GM18502 (cell line): Measurements from ENCODE around the gene RAB10.
"Not testable (repeated sequence)": the region's sequence is repeated elsewhere in the genome, so short reads cannot be mapped to it uniquely, and the experiment has no call there.

Experiments used
- ATAC-seq: cut with Tn5 transposase; IDR thresholded peaks from one replicate; pipeline ENCODE4 v1.9.1; 2021; ENCODE audit warnings: mild to moderate bottlenecking; ENCODE audit not compliant: unreplicated experiment, poor library complexity

The RAB10 gene

GRCh38 chr2:26054598-26055348, 20.9 kb downstream of the RAB10 start:
- no peak for ATAC-seq

- no peak for ATAC-seq
Measured at GRCh38 chr2:26058390-26058789, 24.5 kb downstream of the RAB10 start.

GRCh38 chr2:26059542-26059941, 25.7 kb downstream of the RAB10 start:
- ATAC-seq = no peak

GRCh38 chr2:26061539-26061938, 27.7 kb downstream of the RAB10 start:
- ATAC-seq = no peak

- no peak for ATAC-seq
Measured at GRCh38 chr2:26064846-26065245, 31.0 kb downstream of the RAB10 start.

- no peak for ATAC-seq
Measured at GRCh38 chr2:26067186-26067974, 33.5 kb downstream of the RAB10 start.

- no peak for ATAC-seq
Measured at GRCh38 chr2:26067980-26068507, 34.2 kb downstream of the RAB10 start.

- peak; percentile 89 for ATAC-seq
Measured at GRCh38 chr2:26068602-26069298, 34.9 kb downstream of the RAB10 start.

GRCh38 chr2:26070730-26071129, 36.8 kb downstream of the RAB10 start:
- no peak for ATAC-seq

GRCh38 chr2:26072925-26073768, 39.3 kb downstream of the RAB10 start:
- no peak for ATAC-seq

GRCh38 chr2:26073830-26074229, 39.9 kb downstream of the RAB10 start:
- no peak for ATAC-seq

- no peak for ATAC-seq
Measured at GRCh38 chr2:26074676-26075075, 40.8 kb downstream of the RAB10 start.

GRCh38 chr2:26075173-26075572, 41.3 kb downstream of the RAB10 start:
- no peak for ATAC-seq

GRCh38 chr2:26076001-26076587, 42.2 kb downstream of the RAB10 start:
- ATAC-seq = no peak

- no peak for ATAC-seq
Measured at GRCh38 chr2:26077291-26077690, 43.4 kb downstream of the RAB10 start.

GRCh38 chr2:26078939-26079338, 45.1 kb downstream of the RAB10 start:
- ATAC-seq = no peak

GRCh38 chr2:26080356-26080755, 46.5 kb downstream of the RAB10 start:
- ATAC-seq = no peak

- not testable (repeated sequence) for ATAC-seq
Measured at GRCh38 chr2:26080925-26081324, 47.0 kb downstream of the RAB10 start.

- ATAC-seq = no peak
Measured at GRCh38 chr2:26081556-26081955, 47.7 kb downstream of the RAB10 start.
